SK-N-SH treated with all-trans-retinoic acid at 6 μM for 48 hours (cell line): ENCODE data around the gene AKR7A3.

Experiments used
- ARNTL ChIP-seq: fragments of 450-650 bp; formaldehyde crosslinking; IDR thresholded peaks from 2 replicates; pipeline ENCODE4 v1.5.0; 2020; ENCODE audit warnings: low read depth, mild to moderate bottlenecking, moderate library complexity, borderline replicate concordance
- OSR1 ChIP-seq: fragments of 250-450 bp; sonication (Bioruptor Pico); IDR thresholded peaks from 2 replicates; pipeline ENCODE4 v1.8.0; 2022; ENCODE audit warnings: moderate library complexity, mild to moderate bottlenecking, inconsistent platforms
- RARB ChIP-seq: fragments of 250-450 bp; sonication (Bioruptor Pico); IDR thresholded peaks from 2 replicates; pipeline ENCODE4 v1.8.0; 2021; ENCODE audit warnings: mild to moderate bottlenecking, moderate library complexity
- ZFP3 ChIP-seq: fragments of 250-450 bp; sonication (Bioruptor Pico); IDR thresholded peaks from 2 replicates; pipeline ENCODE4 v1.5.0; 2020; ENCODE audit warnings: mild to moderate bottlenecking, moderate library complexity
- ZFP30 ChIP-seq: fragments of 450-650 bp; formaldehyde crosslinking; IDR thresholded peaks from 2 replicates; pipeline ENCODE4 v1.5.0; 2022; ENCODE audit warnings: mild to moderate bottlenecking, moderate library complexity
- ZNF70 ChIP-seq: fragments of 450-650 bp; formaldehyde crosslinking; IDR thresholded peaks from 2 replicates; pipeline ENCODE4 v1.5.0; 2020; ENCODE audit warnings: mild to moderate bottlenecking, moderate library complexity
- TF ChIP-seq, protein P1 (sequence below): fragments of 250-450 bp; sonication (Bioruptor Pico); IDR thresholded peaks from 2 replicates; pipeline ENCODE4 v1.8.0; 2020; ENCODE audit warnings: mild to moderate bottlenecking, moderate library complexity, borderline replicate concordance

DNA sequence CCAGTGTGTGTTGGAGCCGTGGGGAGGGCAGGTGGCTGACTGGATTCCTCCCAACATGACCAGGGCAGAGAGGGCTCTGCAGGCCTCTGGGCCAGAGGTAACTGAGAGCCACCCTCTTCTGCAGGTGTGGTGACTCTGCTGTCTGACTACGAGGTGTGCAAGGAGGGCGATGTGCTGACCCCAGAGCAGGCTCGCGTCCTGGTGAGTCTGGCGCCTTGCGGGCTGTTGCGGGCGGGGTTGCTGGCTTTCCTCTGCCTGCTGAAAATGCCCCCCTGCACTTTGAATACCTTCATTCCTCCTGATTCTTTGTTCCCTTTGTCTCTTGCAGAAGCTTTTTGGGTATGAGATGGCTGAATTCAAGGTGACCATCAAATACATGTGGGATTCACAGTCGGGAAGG, 30.2 kb downstream of the AKR7A3 start:
- TF ChIP-seq ZFP3 (CRISPR knock-in tag) (no peak), ZNF70 (CRISPR knock-in tag) (no peak), OSR1 (CRISPR knock-in tag) (no peak), ZFP30 (CRISPR knock-in tag) (no peak), ARNTL (CRISPR knock-in tag) (no peak), RARB (CRISPR knock-in tag) (no peak)
- TF ChIP-seq, protein P1, sequence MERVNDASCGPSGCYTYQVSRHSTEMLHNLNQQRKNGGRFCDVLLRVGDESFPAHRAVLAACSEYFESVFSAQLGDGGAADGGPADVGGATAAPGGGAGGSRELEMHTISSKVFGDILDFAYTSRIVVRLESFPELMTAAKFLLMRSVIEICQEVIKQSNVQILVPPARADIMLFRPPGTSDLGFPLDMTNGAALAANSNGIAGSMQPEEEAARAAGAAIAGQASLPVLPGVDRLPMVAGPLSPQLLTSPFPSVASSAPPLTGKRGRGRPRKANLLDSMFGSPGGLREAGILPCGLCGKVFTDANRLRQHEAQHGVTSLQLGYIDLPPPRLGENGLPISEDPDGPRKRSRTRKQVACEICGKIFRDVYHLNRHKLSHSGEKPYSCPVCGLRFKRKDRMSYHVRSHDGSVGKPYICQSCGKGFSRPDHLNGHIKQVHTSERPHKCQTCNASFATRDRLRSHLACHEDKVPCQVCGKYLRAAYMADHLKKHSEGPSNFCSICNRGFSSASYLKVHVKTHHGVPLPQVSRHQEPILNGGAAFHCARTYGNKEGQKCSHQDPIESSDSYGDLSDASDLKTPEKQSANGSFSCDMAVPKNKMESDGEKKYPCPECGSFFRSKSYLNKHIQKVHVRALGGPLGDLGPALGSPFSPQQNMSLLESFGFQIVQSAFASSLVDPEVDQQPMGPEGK (CRISPR knock-in tag), result no peak
